Measurements from ENCODE around the gene TBC1D32.

GRCh38 chr6:121305957-121306607, 28.2 kb downstream of the TBC1D32 start:
- no peak for TF ChIP-seq POLR2A (IDR thresholded peaks at IDR 0.05; ENCODE audit: low read depth, low read length)
- TF ChIP-seq POLR2AphosphoS5 (IDR thresholded peaks at IDR 0.05; ENCODE audit: low read depth, low read length): no peak
